ENCODE measurements around the gene CCDC171.

DNA sequence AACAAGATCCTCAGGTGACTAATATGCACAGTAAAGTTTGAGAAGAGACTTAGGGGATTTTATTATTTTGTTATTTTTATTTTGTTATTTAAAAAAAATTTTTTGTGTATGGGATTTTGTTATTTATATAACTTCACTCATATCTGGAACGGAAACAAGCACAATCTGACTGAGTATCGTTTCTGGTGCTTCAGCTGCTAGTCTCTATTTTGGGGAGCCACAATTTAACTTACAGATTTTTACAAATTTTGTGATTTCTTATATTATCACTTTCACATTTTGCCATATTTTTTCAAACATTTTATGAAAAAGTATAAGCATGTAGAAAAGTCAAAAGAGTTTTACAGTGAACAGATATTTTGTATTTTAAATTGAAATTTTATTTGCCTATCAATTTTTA, 208.7 kb downstream of the CCDC171 start:
- TF ChIP-seq, protein P1, sequence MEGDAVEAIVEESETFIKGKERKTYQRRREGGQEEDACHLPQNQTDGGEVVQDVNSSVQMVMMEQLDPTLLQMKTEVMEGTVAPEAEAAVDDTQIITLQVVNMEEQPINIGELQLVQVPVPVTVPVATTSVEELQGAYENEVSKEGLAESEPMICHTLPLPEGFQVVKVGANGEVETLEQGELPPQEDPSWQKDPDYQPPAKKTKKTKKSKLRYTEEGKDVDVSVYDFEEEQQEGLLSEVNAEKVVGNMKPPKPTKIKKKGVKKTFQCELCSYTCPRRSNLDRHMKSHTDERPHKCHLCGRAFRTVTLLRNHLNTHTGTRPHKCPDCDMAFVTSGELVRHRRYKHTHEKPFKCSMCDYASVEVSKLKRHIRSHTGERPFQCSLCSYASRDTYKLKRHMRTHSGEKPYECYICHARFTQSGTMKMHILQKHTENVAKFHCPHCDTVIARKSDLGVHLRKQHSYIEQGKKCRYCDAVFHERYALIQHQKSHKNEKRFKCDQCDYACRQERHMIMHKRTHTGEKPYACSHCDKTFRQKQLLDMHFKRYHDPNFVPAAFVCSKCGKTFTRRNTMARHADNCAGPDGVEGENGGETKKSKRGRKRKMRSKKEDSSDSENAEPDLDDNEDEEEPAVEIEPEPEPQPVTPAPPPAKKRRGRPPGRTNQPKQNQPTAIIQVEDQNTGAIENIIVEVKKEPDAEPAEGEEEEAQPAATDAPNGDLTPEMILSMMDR (IDR thresholded peaks at IDR 0.05), result no peak
- no peak for TF ChIP-seq POLR2A (IDR thresholded peaks at IDR 0.05)
